Measurements from ENCODE around the gene SLTM.
"Not testable (repeated sequence)": the region's sequence is repeated elsewhere in the genome, so short reads cannot be mapped to it uniquely, and the experiment has no call there.

Gene SLTM

DNA sequence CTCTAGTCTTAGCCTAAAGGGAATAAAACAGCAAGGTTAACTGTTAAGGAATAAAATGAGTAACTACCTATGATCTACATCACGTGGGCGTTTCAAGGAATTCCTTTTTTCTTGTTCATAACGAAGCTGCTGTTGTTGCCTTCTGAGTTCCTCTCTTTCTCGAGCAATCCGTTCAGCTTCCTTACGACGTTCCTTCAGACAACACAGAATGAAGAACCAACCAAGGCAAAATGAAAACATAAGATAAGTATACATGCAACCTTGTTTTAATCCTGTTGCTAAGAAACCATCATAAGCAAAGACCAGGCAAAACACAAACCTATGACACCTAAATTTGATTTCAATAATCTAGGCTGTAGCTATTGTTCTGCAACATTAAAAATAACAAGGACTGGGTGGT, 44.1 kb downstream of the SLTM start:
- DNase-seq = no peak
- Mint-ChIP-seq H3K4me1 (no peaks in the 10 kb centered on the region), H3K27me3 (ENCODE audit: low read depth, poor library complexity) (no peaks in the 10 kb centered on the region), H3K4me3 (no peak overlapping the region), H3K27ac (no peak overlapping the region), H3K36me3 (ENCODE audit: low read depth) (peaks cover 89% of the 10 kb centered on the region), H3K9me3 (no peaks in the 10 kb centered on the region)
- no peak for TF ChIP-seq CTCF (IDR thresholded peaks at IDR 0.05)

DNA sequence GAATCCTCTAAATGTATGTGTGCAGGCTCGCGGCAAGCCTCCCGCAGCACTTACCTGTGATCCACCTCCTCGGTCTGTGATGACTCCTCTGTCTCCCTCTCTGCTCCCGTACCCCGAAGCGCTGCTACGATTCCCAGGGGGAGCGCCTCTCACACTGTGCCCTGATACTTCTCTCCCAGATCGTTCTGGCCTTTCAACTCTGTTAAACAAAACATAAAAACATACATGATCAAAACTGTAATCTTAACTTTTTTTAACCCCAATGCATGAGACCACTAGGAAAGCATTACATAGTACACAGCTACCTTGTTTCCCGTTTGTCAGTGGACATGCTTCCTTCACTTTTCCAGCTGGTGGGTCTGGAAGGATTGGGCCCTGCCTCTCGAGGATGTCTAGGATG, 46.6 kb downstream of the SLTM start:
- Mint-ChIP-seq H3K27ac (peak overlapping the region; percentile 50), H3K36me3 (ENCODE audit: low read depth) (peaks cover 87% of the 10 kb centered on the region), H3K4me1 (no peaks in the 10 kb centered on the region), H3K4me3 (no peak overlapping the region), H3K9me3 (no peaks in the 10 kb centered on the region), H3K27me3 (ENCODE audit: low read depth, poor library complexity) (no peaks in the 10 kb centered on the region)
- DNase-seq = no peak
- no peak for TF ChIP-seq CTCF (IDR thresholded peaks at IDR 0.05)

GRCh38 chr15:58883926-58884325, 49.6 kb downstream of the SLTM start:
- H3K9me3 Mint-ChIP-seq; DNase-seq; H3K4me3 Mint-ChIP-seq; H3K27me3 Mint-ChIP-seq (ENCODE audit: low read depth, poor library complexity); H3K4me1 Mint-ChIP-seq; H3K27ac Mint-ChIP-seq: not testable (repeated sequence)
- peaks cover 95% of the 10 kb centered on the region for H3K36me3 Mint-ChIP-seq (ENCODE audit: low read depth)

- H3K9me3 Mint-ChIP-seq = no peaks in the 10 kb centered on the region
- peaks cover 93% of the 10 kb centered on the region for H3K36me3 Mint-ChIP-seq (ENCODE audit: low read depth)
- no peaks in the 10 kb centered on the region for H3K4me1 Mint-ChIP-seq
- no peaks in the 10 kb centered on the region for H3K27me3 Mint-ChIP-seq (ENCODE audit: low read depth, poor library complexity)
- no peak for TF ChIP-seq CTCF (IDR thresholded peaks at IDR 0.05)
- no peak overlapping the region for H3K4me3 Mint-ChIP-seq
- no peak for DNase-seq
- H3K27ac Mint-ChIP-seq = no peak overlapping the region
Observed at GRCh38 chr15:58882243-58882642, 51.2 kb downstream of the SLTM start.

DNA sequence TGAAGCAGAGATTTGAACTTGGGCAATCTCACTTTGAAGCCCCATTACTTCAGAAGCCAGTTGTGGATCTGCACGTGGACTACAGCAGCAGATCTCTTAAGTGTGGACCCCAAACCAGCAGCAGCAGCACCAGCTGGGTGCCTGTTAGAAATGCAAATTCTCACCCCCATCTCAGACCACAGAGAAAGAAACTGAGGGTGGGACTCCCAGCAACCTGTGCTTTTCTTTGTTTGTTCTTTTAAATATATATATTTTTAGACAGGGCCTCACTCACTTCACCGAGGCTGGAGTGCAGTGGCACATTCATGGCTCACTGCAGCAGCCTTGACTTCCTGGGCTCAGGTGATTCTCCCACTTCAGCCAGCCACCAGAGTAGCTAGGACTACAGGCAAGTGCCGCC, 53.2 kb downstream of the SLTM start:
- no peaks in the 10 kb centered on the region for H3K27me3 Mint-ChIP-seq (ENCODE audit: low read depth, poor library complexity)
- H3K27ac Mint-ChIP-seq = no peak overlapping the region
- H3K36me3 Mint-ChIP-seq (ENCODE audit: low read depth) = peaks cover 87% of the 10 kb centered on the region
- TF ChIP-seq CTCF (IDR thresholded peaks at IDR 0.05) = no peak
- H3K9me3 Mint-ChIP-seq = no peaks in the 10 kb centered on the region
- H3K4me3 Mint-ChIP-seq = no peak overlapping the region
- no peaks in the 10 kb centered on the region for H3K4me1 Mint-ChIP-seq
- DNase-seq = no peak

DNA sequence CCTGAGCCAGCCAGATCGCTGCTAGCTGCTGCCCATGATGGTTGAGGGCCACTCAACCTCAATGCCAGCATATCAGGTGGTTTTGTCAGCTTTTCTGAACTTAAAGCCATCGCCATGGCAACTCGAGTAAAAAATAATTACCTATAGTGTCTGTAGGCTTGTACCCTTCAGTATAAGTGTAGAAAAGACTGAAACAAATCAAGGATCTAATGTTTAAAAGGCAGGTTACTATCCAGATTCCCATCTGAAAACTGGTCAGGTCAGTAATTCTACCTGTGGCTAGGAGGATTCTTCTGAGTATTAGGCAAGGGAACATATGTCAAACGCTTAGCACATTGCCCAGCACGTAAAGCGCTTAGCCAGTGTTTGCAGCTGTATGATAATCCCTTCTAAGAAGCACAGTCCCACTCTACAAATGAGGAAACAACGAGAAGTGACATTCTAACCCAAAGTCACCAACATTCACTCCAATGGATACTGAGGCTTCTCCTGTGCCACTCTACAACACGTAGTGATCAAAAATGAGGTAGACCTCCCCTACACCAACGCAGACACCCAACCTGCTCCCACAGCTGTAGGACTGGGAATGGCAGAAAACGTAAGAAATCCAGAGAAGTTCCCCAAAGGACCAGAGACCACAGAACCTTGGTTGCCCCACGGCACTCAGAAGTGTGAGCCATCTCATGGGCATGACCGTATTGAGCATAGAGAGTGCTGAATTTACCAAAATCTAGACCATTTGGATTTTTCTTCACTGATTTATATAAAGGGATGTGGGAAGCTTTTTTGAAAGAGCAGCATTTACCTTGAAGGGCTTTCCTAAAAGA, 55.3 kb downstream of the SLTM start:
- H3K27ac Mint-ChIP-seq = peak overlapping the region; percentile 75
- H3K27me3 Mint-ChIP-seq (ENCODE audit: low read depth, poor library complexity) = no peaks in the 10 kb centered on the region
- H3K9me3 Mint-ChIP-seq = no peaks in the 10 kb centered on the region
- DNase-seq = no peak
- no peak overlapping the region for H3K4me3 Mint-ChIP-seq
- no peak for TF ChIP-seq CTCF (IDR thresholded peaks at IDR 0.05)
- H3K4me1 Mint-ChIP-seq = no peaks in the 10 kb centered on the region
- H3K36me3 Mint-ChIP-seq (ENCODE audit: low read depth) = peaks cover 73% of the 10 kb centered on the region

Data from nephron progenitor cell (in vitro differentiated cells).